ENCODE data around the gene FKBP14. TPM values are rescaled to one million over a fixed set of nuclear protein-coding genes. Genes with fewer than 3 reads are reported as not detected.

FKBP14 gene
- 15.7 and 24.4 TPM in 2 replicates for polyA plus RNA-seq (2012; rRNA removed)
- 27.6 and 29.7 TPM in 2 replicates for polyA plus RNA-seq (2012; cell fraction: cytosol; rRNA removed)
- polyA plus RNA-seq (2012; cell fraction: nucleus; rRNA removed), result 4.5 and 10.6 TPM in 2 replicates

GRCh38 chr7:30026229-30027064 is at the start of gene FKBP14:
FKBP14 (minus strand) TSS chr7:30026702; CDS start chr7:30026508, 194 bp downstream.
- peaks cover 20% of the 10 kb centered on the region for H4K20me1 ChIP-seq (ENCODE audit: insufficient read depth)
- peak; percentile 95 for DNase-seq
- ChIA-PET POLR2A (interaction anchor here (0.5 to 1.0 kb wide), 2 partner anchors 27 to 77 kb away, joined by 3 read pairs; no protein-coding TSS in a partner anchor), CTCF (interaction anchor here (0.8 to 11.9 kb wide), 4 partner anchors 14 to 105 kb away, joined by 4 to 85 read pairs (median 8); no protein-coding TSS in a partner anchor)
- H2AFZ ChIP-seq (ENCODE audit: low read depth), result peak within 1 kb of the TSS; percentile 92
- H3K27ac ChIP-seq (ENCODE audit: low read depth in 2 of 2, low read length in 1 of 2), result peak within 1 kb of the TSS; percentile 79 to 96
- peak within 1 kb of the TSS; percentile 75 to 99 for H3K4me3 ChIP-seq (ENCODE audit: low read depth in 2 of 2, low read length in 1 of 2)
- peaks cover 5% of the 10 kb centered on the region for H3F3A ChIP-seq (replicated peaks; ENCODE audit: insufficient read depth)
- peak within 1 kb of the TSS; percentile 86 for H3K4me2 ChIP-seq
- no peaks in the 10 kb centered on the region for H3K9me2 ChIP-seq
- H3K9me3 ChIP-seq, result no peaks in the 10 kb centered on the region
- H3K4me1 ChIP-seq (ENCODE audit: control insufficient read depth in 1 of 2, insufficient read depth in 2 of 2, low read depth in 1 of 2, low read length in 1 of 2), result peaks cover 8 to 34% of the 10 kb centered on the region in 2 experiments
- 1% methylated on average over 35 of the region's 35 CpGs for WGBS (ENCODE audit: low lambda C conversion rate)
- peaks cover 0 to 6% of the 10 kb centered on the region in 2 experiments for H3K36me3 ChIP-seq (replicated peaks in 1 of 2; ENCODE audit: control insufficient read depth in 1 of 2, insufficient read depth in 2 of 2, low read length in 1 of 2)
- peak within 1 kb of the TSS; percentile 74 for H3K9ac ChIP-seq
- H3K79me2 ChIP-seq (ENCODE audit: insufficient read depth), result peaks cover 75% of the 10 kb centered on the region
- H3K27me3 ChIP-seq (ENCODE audit: insufficient read depth), result no peaks in the 10 kb centered on the region
- TF ChIP-seq NRF1 (IDR thresholded peaks at IDR 0.05; ENCODE audit: low read depth, low read length) (peak; percentile 1; the same call in 1 of the 2 replicates), RCOR1 (IDR thresholded peaks at IDR 0.05; ENCODE audit: low read length) (peak; percentile 39; the same call in 1 of the 2 replicates), GABPA (IDR thresholded peaks at IDR 0.05; ENCODE audit: low read depth) (peak; percentile 51), YY1 (IDR thresholded peaks at IDR 0.05; ENCODE audit: low read depth) (0 out of 2 replicates have a peak, but pooled peaks have one; percentile 36), GATA2 (CRISPR knock-in tag; IDR thresholded peaks at IDR 0.05) (no peak), JUND (IDR thresholded peaks at IDR 0.05) (peak; percentile 36; the same call in 1 of the 2 replicates), FOXJ3 (CRISPR knock-in tag; IDR thresholded peaks at IDR 0.05) (no peak; the same call in 1 of the 2 replicates), ELF1 (IDR thresholded peaks at IDR 0.05) (peak; percentile 74), EZH2phosphoT487 (IDR thresholded peaks at IDR 0.05; ENCODE audit: borderline replicate concordance, low read depth) (no peak), SMC3 (IDR thresholded peaks at IDR 0.05; ENCODE audit: low read depth, low read length) (no peak), TCF12 (IDR thresholded peaks at IDR 0.05) (peak; percentile 49), MAX (IDR thresholded peaks at IDR 0.05; ENCODE audit: low read depth) (peak; percentile 84; the same call in 1 of the 2 replicates), FOSL2 (IDR thresholded peaks at IDR 0.05; ENCODE audit: borderline replicate concordance, low read depth) (peak; percentile 24; the same call in 1 of the 2 replicates), EP300 (IDR thresholded peaks at IDR 0.05; ENCODE audit: borderline replicate concordance in 1 of 2, low read depth in 1 of 2, low read length in 1 of 2) (peak in 1 of 2 experiments; percentile 34; a peak in 1 of 4 replicates), RXRA (IDR thresholded peaks at IDR 0.05; ENCODE audit: borderline replicate concordance, low read depth) (peak; percentile 67; the same call in 1 of the 2 replicates), RAD21 (IDR thresholded peaks at IDR 0.05; ENCODE audit: low read length) (0 out of 2 replicates have a peak, but pooled peaks have one; percentile 2), MEF2A (IDR thresholded peaks at IDR 0.05; ENCODE audit: borderline replicate concordance, low read depth) (no peak), ZBTB33 (IDR thresholded peaks at IDR 0.05; ENCODE audit: borderline replicate concordance, low read depth) (0 out of 2 replicates have a peak, but pooled peaks have one; percentile 57), POLR2AphosphoS5 (IDR thresholded peaks at IDR 0.05; ENCODE audit: low read depth, low read length) (peak; percentile 74)
- TF ChIP-seq, protein P1, sequence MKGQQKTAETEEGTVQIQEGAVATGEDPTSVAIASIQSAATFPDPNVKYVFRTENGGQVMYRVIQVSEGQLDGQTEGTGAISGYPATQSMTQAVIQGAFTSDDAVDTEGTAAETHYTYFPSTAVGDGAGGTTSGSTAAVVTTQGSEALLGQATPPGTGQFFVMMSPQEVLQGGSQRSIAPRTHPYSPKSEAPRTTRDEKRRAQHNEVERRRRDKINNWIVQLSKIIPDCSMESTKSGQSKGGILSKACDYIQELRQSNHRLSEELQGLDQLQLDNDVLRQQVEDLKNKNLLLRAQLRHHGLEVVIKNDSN (IDR thresholded peaks at IDR 0.05; ENCODE audit: borderline replicate concordance, low read depth), result 0 out of 2 replicates have a peak, but pooled peaks have one; percentile 52
- TF ChIP-seq, protein P2, sequence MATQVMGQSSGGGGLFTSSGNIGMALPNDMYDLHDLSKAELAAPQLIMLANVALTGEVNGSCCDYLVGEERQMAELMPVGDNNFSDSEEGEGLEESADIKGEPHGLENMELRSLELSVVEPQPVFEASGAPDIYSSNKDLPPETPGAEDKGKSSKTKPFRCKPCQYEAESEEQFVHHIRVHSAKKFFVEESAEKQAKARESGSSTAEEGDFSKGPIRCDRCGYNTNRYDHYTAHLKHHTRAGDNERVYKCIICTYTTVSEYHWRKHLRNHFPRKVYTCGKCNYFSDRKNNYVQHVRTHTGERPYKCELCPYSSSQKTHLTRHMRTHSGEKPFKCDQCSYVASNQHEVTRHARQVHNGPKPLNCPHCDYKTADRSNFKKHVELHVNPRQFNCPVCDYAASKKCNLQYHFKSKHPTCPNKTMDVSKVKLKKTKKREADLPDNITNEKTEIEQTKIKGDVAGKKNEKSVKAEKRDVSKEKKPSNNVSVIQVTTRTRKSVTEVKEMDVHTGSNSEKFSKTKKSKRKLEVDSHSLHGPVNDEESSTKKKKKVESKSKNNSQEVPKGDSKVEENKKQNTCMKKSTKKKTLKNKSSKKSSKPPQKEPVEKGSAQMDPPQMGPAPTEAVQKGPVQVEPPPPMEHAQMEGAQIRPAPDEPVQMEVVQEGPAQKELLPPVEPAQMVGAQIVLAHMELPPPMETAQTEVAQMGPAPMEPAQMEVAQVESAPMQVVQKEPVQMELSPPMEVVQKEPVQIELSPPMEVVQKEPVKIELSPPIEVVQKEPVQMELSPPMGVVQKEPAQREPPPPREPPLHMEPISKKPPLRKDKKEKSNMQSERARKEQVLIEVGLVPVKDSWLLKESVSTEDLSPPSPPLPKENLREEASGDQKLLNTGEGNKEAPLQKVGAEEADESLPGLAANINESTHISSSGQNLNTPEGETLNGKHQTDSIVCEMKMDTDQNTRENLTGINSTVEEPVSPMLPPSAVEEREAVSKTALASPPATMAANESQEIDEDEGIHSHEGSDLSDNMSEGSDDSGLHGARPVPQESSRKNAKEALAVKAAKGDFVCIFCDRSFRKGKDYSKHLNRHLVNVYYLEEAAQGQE (IDR thresholded peaks at IDR 0.05; ENCODE audit: low read depth, low read length), result peak; percentile 53; the same call in 1 of the 2 replicates
- TF ChIP-seq, protein P3, sequence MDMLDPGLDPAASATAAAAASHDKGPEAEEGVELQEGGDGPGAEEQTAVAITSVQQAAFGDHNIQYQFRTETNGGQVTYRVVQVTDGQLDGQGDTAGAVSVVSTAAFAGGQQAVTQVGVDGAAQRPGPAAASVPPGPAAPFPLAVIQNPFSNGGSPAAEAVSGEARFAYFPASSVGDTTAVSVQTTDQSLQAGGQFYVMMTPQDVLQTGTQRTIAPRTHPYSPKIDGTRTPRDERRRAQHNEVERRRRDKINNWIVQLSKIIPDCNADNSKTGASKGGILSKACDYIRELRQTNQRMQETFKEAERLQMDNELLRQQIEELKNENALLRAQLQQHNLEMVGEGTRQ (IDR thresholded peaks at IDR 0.05; ENCODE audit: borderline replicate concordance, low read depth, low read length), result no peak
- TF ChIP-seq, protein P4, sequence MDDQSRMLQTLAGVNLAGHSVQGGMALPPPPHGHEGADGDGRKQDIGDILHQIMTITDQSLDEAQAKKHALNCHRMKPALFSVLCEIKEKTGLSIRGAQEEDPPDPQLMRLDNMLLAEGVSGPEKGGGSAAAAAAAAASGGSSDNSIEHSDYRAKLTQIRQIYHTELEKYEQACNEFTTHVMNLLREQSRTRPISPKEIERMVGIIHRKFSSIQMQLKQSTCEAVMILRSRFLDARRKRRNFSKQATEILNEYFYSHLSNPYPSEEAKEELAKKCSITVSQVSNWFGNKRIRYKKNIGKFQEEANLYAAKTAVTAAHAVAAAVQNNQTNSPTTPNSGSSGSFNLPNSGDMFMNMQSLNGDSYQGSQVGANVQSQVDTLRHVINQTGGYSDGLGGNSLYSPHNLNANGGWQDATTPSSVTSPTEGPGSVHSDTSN (IDR thresholded peaks at IDR 0.05), result peak; percentile 100

Data from SK-N-SH (cell line).